AML-193 (cell line): Measurements from ENCODE around the gene PCSK4.
"Not testable (repeated sequence)": the region's sequence is repeated elsewhere in the genome, so short reads cannot be mapped to it uniquely, and the experiment has no call there.

ENCODE experiments used
- DNase-seq, 2 experiments: peaks; one replicate each; lab custom pipeline; 2025; lab: John Stamatoyannopoulos, UW

PCSK4 gene

GRCh38 chr19:1453525-1454364 is 36.4 kb downstream of the PCSK4 start:
- no peak for DNase-seq

GRCh38 chr19:1452802-1453524 is 37.2 kb downstream of the PCSK4 start:
- no peak for DNase-seq

- no peak for DNase-seq
Measured at GRCh38 chr19:1451916-1452801, 38.0 kb downstream of the PCSK4 start.

GRCh38 chr19:1450735-1451731 is 39.1 kb downstream of the PCSK4 start:
- DNase-seq: no peak

GRCh38 chr19:1449467-1450442 is 40.4 kb downstream of the PCSK4 start, which contains the start of gene APC2:
Gene APC2 (plus strand): TSS chr19:1450121. CDS start chr19:1453002, 2,881 bp downstream.
- no peak for DNase-seq

GRCh38 chr19:1447944-1448343 is 42.2 kb downstream of the PCSK4 start:
- no peak for DNase-seq

- DNase-seq: no peak
Measured at GRCh38 chr19:1447504-1447903, 42.6 kb downstream of the PCSK4 start.

GRCh38 chr19:1446713-1447481 is 43.3 kb downstream of the PCSK4 start:
- DNase-seq: no peak

GRCh38 chr19:1445932-1446712 is 44.0 kb downstream of the PCSK4 start:
- DNase-seq: no peak

- DNase-seq: peak; percentile 23 to 26
Measured at GRCh38 chr19:1445185-1445931, 44.8 kb downstream of the PCSK4 start.

GRCh38 chr19:1441677-1442438 is 48.3 kb downstream of the PCSK4 start:
- no peak for DNase-seq

- no peak for DNase-seq
Measured at GRCh38 chr19:1441022-1441426, 49.1 kb downstream of the PCSK4 start.

GRCh38 chr19:1440418-1440801 is 49.7 kb downstream of the PCSK4 start:
- no peak for DNase-seq

- not testable (repeated sequence) for DNase-seq
Measured at GRCh38 chr19:1439525-1440417, 50.4 kb downstream of the PCSK4 start.

- no peak for DNase-seq
Measured at GRCh38 chr19:1438933-1439354, 51.2 kb downstream of the PCSK4 start.
